ENCODE data around the gene NUDT21.

GRCh38 chr16:56462064-56462796 lies 11.1 kb upstream of the NUDT21 start:
- TF ChIP-seq CTCF (IDR thresholded peaks at IDR 0.05 in 8 of 11, conservative IDR thresholded peaks at IDR 0.05 in 3 of 11) (no peak), POLR2A (IDR thresholded peaks at IDR 0.05) (no peak)

Measured in spleen (tissue), 7 donors.